Endometrial microvascular endothelial cells (primary cell): ENCODE measurements around the gene STAT6. TPM values are rescaled to one million over a fixed set of nuclear protein-coding genes. Genes with fewer than 3 reads are reported as not detected.

Experiments
- total RNA-seq: library from RNA; depleted of rRNA; stranded (reverse); fragments of >200 nt; gene quantifications from one replicate; pipeline ENCODE4 v1.2.3, GENCODE V29; 2015; ENCODE audit errors: inconsistent ontology term

The STAT6 gene
- total RNA-seq, 1 donor from 2014 or later, result 94.0 TPM

Other genes starting within 250 kb of the STAT6 start
- gene SDR9C7, start 177.0 kb downstream of the STAT6 start, total RNA-seq, result not detected
- gene RDH16, start 153.8 kb downstream of the STAT6 start, total RNA-seq, result not detected
- 3.1 TPM for gene ZBTB39, start 104.8 kb downstream of the STAT6 start, total RNA-seq
- not detected for gene TAC3, start 94.8 kb downstream of the STAT6 start, total RNA-seq
- gene MYO1A, start 61.2 kb downstream of the STAT6 start, total RNA-seq, result not detected
- gene NEMP1, start 32.6 kb downstream of the STAT6 start, total RNA-seq, result 12.6 TPM
- 13.0 TPM for gene NAB2, start 22.2 kb downstream of the STAT6 start, total RNA-seq
- gene LRP1, start 17.1 kb upstream of the STAT6 start, total RNA-seq, result 3.1 TPM
- gene LRP1-AS, start 36.3 kb upstream of the STAT6 start, total RNA-seq, result not detected
- 0.19 TPM for gene NXPH4, start 105.4 kb upstream of the STAT6 start, total RNA-seq
- gene SHMT2, start 118.3 kb upstream of the STAT6 start, total RNA-seq, result 172 TPM
- 0.37 TPM for gene STAC3, start 139.8 kb upstream of the STAT6 start, total RNA-seq